ENCODE data around the gene SLC35B1.

DNA sequence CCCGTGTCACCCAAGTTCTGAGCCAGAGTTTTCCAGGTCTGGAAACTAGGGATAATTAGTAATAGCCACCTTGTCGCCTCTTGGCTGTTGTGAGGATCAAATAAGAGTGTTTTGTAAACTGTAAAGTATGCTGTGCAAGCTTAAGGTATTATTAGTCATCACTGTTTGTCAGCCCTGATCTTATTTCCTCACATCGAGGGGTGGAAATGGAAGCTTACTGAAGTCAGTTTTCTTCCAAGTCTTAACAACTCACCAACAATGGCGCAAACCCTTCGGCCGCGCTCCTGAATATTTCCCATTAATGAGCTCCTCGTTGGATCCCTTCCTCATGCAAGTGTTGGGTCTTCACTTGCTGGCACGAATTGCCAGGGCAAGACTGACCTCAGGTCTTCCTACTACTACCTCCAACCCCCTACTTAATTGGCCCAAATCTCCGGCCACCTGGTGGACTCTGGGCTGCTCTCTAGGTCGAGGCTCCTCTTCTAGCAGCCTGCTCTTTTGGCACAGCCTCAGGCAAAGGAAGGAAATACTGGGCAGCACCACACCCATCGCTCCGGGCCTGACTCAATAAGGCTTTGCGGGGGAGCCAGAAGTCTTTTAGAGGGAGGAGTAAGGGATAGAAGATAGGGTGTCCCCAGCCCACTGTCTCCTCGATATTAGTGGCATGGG is 885 bp upstream of the SLC35B1 start:
- TF ChIP-seq, protein P1, sequence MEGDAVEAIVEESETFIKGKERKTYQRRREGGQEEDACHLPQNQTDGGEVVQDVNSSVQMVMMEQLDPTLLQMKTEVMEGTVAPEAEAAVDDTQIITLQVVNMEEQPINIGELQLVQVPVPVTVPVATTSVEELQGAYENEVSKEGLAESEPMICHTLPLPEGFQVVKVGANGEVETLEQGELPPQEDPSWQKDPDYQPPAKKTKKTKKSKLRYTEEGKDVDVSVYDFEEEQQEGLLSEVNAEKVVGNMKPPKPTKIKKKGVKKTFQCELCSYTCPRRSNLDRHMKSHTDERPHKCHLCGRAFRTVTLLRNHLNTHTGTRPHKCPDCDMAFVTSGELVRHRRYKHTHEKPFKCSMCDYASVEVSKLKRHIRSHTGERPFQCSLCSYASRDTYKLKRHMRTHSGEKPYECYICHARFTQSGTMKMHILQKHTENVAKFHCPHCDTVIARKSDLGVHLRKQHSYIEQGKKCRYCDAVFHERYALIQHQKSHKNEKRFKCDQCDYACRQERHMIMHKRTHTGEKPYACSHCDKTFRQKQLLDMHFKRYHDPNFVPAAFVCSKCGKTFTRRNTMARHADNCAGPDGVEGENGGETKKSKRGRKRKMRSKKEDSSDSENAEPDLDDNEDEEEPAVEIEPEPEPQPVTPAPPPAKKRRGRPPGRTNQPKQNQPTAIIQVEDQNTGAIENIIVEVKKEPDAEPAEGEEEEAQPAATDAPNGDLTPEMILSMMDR (IDR thresholded peaks at IDR 0.05; ENCODE audit: insufficient read depth, low read length) = no peak
- TF ChIP-seq POLR2AphosphoS5 (IDR thresholded peaks at IDR 0.05; ENCODE audit: low read depth) = no peak; the same call in 1 of the 2 replicates

Data from HL-60 (cell line).